Measurements from ENCODE around the gene C2CD4D.

Gene C2CD4D

DNA sequence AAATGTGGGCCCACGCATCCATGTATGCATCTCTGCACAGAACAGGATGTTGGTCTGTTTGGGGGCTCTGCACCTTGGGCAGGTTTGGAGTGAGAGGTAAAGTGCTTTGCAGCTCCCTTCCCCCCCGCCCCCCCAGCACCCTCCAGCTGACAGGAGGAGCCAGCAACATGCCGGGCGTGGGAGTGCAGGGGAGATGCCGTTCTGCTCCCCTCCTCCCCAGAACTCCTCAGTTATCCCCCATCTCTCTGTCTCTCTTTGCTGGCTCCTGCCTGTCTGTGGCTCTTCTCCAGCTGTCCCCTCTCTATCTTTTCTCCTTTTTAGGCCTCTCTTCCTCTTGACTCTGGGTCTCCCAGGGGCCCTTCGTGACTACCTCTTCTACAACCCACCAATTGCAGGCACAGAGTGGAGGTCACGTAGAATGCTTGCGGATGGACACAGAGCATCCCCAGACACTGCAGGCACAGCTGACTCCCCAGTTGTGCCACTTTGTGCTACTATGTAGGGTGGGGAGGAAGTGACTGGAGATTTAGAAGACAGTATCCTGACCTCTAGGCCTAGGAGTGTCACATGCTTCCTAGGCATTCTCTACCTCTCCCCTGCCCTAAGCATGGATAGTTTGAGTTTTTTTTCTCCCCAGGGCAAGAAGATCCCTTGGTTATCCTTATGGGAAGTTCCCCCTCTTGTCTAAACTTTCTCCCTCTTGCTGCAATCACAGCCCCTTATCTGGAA, 6.3 kb downstream of the C2CD4D start:
- Histone ChIP-seq H3K9ac (ENCODE audit: low read depth, low read length) (no peak overlapping the region), H3K4me1 (ENCODE audit: control insufficient read depth, insufficient read depth, low read length) (peaks cover 30% of the 10 kb centered on the region), H3K9me3 (ENCODE audit: control insufficient read depth, insufficient read depth, low read length) (no peaks in the 10 kb centered on the region), H3K36me3 (ENCODE audit: control insufficient read depth, insufficient read depth, low read length) (no peaks in the 10 kb centered on the region), H3K27ac (ENCODE audit: low read depth, low read length) (no peak overlapping the region), H3K4me3 (ENCODE audit: low read depth, low read length) (no peak overlapping the region), H3K27me3 (ENCODE audit: control insufficient read depth, insufficient read depth, low read length) (peaks cover 18% of the 10 kb centered on the region)

DNA sequence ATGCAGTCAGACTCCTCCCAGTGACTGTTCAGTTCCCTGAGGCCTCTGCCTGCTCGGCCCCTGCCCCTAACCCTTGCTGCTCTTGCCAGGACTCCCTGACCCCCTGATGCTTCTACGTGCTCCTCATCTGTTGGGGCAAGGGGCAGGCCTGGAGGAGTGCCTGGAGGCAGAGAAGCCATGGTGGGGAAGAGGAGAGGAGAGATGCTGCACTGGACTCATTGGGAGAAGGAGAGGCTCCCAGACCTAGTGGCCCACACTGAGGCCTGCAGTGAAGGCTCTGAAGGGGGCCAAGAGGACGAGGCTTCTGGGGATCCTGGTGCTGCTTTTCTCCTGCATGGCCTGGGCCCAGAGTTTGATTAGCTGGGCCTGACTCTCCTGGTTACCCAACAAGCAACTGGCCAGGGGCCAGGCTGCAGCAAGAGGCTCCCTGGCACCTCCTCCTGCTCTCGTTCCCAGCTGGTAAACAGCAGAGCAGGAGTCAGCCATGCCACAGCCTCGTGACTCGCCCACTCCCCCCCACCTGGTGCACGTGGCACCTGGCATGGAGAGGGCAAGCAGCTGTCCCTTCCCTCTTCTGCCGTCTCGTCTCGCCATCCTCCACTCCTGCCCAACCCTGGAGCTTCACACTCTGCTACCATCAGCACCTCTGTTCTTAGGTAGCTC, 7.2 kb downstream of the C2CD4D start:
- peaks cover 9% of the 10 kb centered on the region for H3K27me3 ChIP-seq (ENCODE audit: control insufficient read depth, insufficient read depth, low read length)
- no peak overlapping the region for H3K4me3 ChIP-seq (ENCODE audit: low read depth, low read length)
- H3K9ac ChIP-seq (ENCODE audit: low read depth, low read length) = no peak overlapping the region
- H3K4me1 ChIP-seq (ENCODE audit: control insufficient read depth, insufficient read depth, low read length) = peaks cover 24% of the 10 kb centered on the region
- H3K36me3 ChIP-seq (ENCODE audit: control insufficient read depth, insufficient read depth, low read length) = no peaks in the 10 kb centered on the region
- no peaks in the 10 kb centered on the region for H3K9me3 ChIP-seq (ENCODE audit: control insufficient read depth, insufficient read depth, low read length)
- no peak overlapping the region for H3K27ac ChIP-seq (ENCODE audit: low read depth, low read length)

DNA sequence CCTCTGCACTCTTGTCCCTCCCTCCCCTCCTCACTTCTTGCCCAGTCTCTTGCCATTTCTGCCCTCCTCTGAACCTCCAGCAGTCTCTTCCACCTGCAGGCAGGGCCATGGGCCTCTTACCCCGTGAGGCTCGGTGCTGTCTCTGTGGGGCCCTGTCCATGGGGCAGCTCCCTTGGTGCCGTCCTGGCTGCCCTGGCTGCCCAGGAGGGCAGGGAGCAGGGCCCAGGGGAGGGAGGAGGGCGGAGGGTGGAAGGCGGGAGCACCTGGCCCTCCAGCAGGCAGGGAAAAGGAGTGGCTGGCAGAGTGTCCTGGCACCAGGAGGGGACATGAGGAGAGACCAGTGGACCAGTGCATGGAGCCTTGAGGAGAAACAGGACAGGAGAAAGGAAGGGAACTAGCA, 8.0 kb downstream of the C2CD4D start, which contains the start of gene RORC:
TSS of gene RORC (minus strand) at position 198 of the 400 bp plus-strand sequence. CDS start at position 160, 38 bp downstream.
- H3K9me3 ChIP-seq (ENCODE audit: control insufficient read depth, insufficient read depth, low read length) = no peaks in the 10 kb centered on the region
- H3K9ac ChIP-seq (ENCODE audit: low read depth, low read length) = no peak within 1 kb of the TSS
- H3K27ac ChIP-seq (ENCODE audit: low read depth, low read length) = no peak within 1 kb of the TSS
- no peak within 1 kb of the TSS for H3K4me3 ChIP-seq (ENCODE audit: low read depth, low read length)
- H3K4me1 ChIP-seq (ENCODE audit: control insufficient read depth, insufficient read depth, low read length) = peaks cover 17% of the 10 kb centered on the region
- H3K36me3 ChIP-seq (ENCODE audit: control insufficient read depth, insufficient read depth, low read length) = no peaks in the 10 kb centered on the region
- H3K27me3 ChIP-seq (ENCODE audit: control insufficient read depth, insufficient read depth, low read length) = peaks cover under 1% of the 10 kb centered on the region; the same call in 1 of the 2 replicates

DNA sequence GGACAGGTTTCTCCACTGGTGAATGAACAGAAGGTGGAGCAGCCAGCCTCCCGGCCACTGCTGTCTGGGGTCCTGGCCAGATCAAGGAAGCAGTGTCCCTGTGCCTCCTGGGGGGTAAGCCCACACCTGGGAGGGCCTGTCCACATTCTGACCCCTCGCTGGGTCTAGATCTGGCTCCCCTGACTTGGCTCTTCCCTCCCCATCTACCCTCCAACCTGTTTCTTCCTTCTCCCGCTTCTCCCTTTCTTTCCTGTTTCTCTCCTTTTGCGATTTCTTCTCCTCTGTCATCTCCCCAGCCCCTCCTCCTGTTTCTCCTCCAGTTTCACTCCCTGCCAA, 8.4 kb downstream of the C2CD4D start:
- no peaks in the 10 kb centered on the region for H3K9me3 ChIP-seq (ENCODE audit: control insufficient read depth, insufficient read depth, low read length)
- H3K4me1 ChIP-seq (ENCODE audit: control insufficient read depth, insufficient read depth, low read length) = peaks cover 20% of the 10 kb centered on the region
- no peak overlapping the region for H3K4me3 ChIP-seq (ENCODE audit: low read depth, low read length)
- no peaks in the 10 kb centered on the region for H3K27me3 ChIP-seq (ENCODE audit: control insufficient read depth, insufficient read depth, low read length)
- no peak overlapping the region for H3K27ac ChIP-seq (ENCODE audit: low read depth, low read length)
- no peaks in the 10 kb centered on the region for H3K36me3 ChIP-seq (ENCODE audit: control insufficient read depth, insufficient read depth, low read length)
- no peak overlapping the region for H3K9ac ChIP-seq (ENCODE audit: low read depth, low read length)

DNA sequence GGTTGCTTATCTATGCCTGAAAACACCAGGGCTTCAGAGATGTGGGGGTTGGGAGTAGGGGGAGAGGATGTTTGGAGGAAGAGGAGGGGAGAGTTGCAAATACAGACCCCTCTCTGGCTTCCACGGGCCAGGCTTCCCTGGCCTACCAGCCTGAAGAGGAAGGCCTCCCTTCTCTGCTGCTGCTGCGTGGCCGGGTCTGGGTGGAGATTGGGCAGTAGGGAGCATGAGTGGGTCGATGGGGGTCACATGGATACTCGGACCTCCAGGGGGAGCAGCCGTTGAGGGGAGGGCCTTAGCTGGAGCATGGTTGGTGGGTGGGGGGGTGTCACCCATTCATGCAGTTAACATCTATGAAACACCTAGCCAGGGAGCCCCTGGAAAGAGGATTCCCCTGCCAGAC, 9.6 kb downstream of the C2CD4D start:
- Histone ChIP-seq H3K27ac (ENCODE audit: low read depth, low read length) (no peak overlapping the region), H3K9ac (ENCODE audit: low read depth, low read length) (no peak overlapping the region), H3K27me3 (ENCODE audit: control insufficient read depth, insufficient read depth, low read length) (no peaks in the 10 kb centered on the region), H3K4me3 (ENCODE audit: low read depth, low read length) (no peak overlapping the region), H3K9me3 (ENCODE audit: control insufficient read depth, insufficient read depth, low read length) (no peaks in the 10 kb centered on the region), H3K4me1 (ENCODE audit: control insufficient read depth, insufficient read depth, low read length) (peaks cover 29% of the 10 kb centered on the region), H3K36me3 (ENCODE audit: control insufficient read depth, insufficient read depth, low read length) (no peaks in the 10 kb centered on the region)

DNA sequence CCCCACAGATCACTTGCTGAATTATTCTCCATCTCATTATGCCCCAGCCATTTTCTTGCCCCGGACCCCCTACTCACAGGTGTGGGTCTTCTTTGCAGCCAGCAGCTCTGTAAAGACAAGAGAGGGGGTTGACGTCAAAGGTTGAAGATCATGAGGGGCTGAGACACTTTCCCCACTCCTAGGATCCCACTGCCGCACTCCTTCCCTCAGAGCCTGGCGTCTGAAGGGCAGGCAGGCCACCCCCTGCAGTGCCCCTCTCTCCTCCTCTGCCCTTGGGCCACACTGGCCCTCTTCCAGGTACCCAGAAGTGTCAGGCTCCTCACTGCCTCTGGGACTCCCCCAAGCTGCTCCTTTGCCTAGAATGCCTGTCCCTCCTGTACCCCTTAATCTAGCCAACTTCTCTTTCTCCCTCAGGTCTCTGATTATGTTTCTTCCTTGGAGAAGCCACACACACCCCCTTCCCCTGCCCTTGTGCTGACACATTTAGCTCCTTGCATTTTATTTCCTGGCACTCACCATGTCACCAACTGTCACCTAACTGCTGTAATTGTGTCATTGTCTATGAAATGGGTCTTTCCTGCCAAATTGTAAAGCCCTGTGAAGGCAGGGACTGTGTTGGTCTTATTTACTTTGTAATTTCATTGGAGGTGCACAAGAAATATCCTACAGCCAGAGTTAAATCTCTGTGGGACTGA, 10.1 kb downstream of the C2CD4D start:
- no peak overlapping the region for H3K9ac ChIP-seq (ENCODE audit: low read depth, low read length)
- no peak overlapping the region for H3K27ac ChIP-seq (ENCODE audit: low read depth, low read length)
- H3K36me3 ChIP-seq (ENCODE audit: control insufficient read depth, insufficient read depth, low read length) = no peaks in the 10 kb centered on the region
- peaks cover 29% of the 10 kb centered on the region for H3K4me1 ChIP-seq (ENCODE audit: control insufficient read depth, insufficient read depth, low read length)
- H3K27me3 ChIP-seq (ENCODE audit: control insufficient read depth, insufficient read depth, low read length) = no peaks in the 10 kb centered on the region
- H3K4me3 ChIP-seq (ENCODE audit: low read depth, low read length) = peak overlapping the region; percentile 45
- no peaks in the 10 kb centered on the region for H3K9me3 ChIP-seq (ENCODE audit: control insufficient read depth, insufficient read depth, low read length)

DNA sequence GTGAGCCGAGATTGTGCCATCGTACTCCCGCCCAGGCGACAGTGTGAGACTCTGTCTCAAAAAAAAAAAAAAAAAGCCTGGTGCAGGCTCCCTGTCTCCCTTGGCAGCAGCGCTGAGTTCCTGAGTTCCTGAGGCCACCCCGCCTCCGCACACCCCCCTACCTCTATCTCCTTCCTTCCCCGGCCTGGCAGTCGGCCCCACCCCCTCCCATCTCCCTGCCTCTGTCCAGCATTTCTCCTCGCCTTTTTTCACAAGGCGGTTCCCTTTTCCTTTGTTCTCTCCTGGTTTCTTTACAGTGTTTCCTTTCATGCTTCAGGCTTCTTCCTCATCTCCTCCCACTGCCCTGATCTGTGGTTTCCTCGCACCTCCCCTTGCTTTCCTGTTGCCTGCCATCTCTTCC, 10.7 kb downstream of the C2CD4D start:
- Histone ChIP-seq H3K4me1 (ENCODE audit: control insufficient read depth, insufficient read depth, low read length) (peaks cover 29% of the 10 kb centered on the region), H3K4me3 (ENCODE audit: low read depth, low read length) (peak overlapping the region; percentile 45), H3K9ac (ENCODE audit: low read depth, low read length) (no peak overlapping the region), H3K9me3 (ENCODE audit: control insufficient read depth, insufficient read depth, low read length) (no peaks in the 10 kb centered on the region), H3K36me3 (ENCODE audit: control insufficient read depth, insufficient read depth, low read length) (no peaks in the 10 kb centered on the region), H3K27me3 (ENCODE audit: control insufficient read depth, insufficient read depth, low read length) (no peaks in the 10 kb centered on the region), H3K27ac (ENCODE audit: low read depth, low read length) (no peak overlapping the region)

DNA sequence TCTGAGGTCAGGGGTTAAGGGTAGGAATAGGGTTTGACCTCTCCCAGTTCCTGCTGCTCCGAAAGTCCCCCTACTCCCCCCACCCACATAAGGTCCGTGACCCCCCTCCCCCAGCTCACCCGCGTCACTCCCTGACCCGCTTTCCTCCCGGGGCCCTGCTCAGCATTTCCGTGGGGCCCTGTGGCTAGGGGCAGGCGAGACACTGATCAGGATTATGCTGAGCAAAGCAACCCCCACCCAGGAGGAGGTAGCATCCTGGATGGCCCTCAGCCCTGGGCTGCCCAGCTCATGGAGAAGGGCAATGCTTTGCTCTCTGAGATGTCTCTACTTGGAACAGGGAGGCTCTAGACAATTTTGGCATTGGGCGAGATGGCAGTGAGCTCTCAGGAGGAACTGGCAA, 11.8 kb downstream of the C2CD4D start:
- no peak overlapping the region for H3K27ac ChIP-seq (ENCODE audit: low read depth, low read length)
- no peak overlapping the region for H3K9ac ChIP-seq (ENCODE audit: low read depth, low read length)
- H3K4me1 ChIP-seq (ENCODE audit: control insufficient read depth, insufficient read depth, low read length) = peaks cover 29% of the 10 kb centered on the region
- no peaks in the 10 kb centered on the region for H3K36me3 ChIP-seq (ENCODE audit: control insufficient read depth, insufficient read depth, low read length)
- H3K4me3 ChIP-seq (ENCODE audit: low read depth, low read length) = no peak overlapping the region
- no peaks in the 10 kb centered on the region for H3K27me3 ChIP-seq (ENCODE audit: control insufficient read depth, insufficient read depth, low read length)
- no peaks in the 10 kb centered on the region for H3K9me3 ChIP-seq (ENCODE audit: control insufficient read depth, insufficient read depth, low read length)

DNA sequence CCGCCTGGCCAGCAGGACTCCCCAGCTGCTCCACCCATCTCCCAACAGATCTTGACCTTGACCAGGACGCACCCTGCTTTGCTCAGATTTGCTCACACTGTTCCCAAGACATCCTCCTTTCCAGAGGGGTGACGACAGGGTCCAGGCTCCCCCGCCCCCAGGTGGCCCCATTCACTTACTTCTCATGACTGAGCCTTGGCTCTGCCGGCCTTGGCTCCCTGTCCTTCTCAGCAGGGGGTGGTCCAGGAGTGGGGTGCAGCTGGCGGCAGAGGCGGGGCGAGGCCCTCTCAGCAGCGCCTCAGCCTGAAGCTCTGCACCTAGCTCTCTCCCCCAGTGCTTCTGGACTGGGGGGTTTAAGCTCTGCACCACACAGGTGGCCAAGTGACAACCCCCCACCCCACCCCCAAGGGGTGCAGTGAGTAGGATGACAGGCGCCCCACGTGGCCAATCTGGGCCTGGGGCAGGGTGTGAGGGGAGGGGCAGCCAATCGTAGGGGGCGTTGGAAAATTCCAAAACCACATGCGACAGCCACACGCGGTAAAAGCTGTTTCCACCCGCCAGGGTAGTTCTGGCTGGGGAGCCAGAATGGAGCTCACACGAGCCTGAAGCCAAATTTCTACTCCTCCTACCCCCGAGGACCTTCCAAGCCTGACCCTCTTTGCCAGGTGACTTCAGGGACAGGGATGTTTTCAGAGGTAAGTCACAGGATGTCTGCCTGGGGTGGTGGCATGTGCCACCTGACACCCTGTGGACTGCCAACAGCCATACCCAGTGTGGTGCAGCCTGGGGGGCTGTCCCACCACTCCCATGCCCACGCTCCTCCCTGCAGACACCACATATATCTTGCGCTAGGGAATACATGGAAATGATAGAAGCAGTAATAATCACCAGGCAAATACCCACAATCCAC, 13.6 kb downstream of the C2CD4D start:
- Histone ChIP-seq H3K27me3 (ENCODE audit: control insufficient read depth, insufficient read depth, low read length) (0 out of 2 replicates have a peak, but pooled peaks cover 3% of the 10 kb centered on the region), H3K27ac (ENCODE audit: low read depth, low read length) (no peak overlapping the region), H3K36me3 (ENCODE audit: control insufficient read depth, insufficient read depth, low read length) (no peaks in the 10 kb centered on the region), H3K9me3 (ENCODE audit: control insufficient read depth, insufficient read depth, low read length) (no peaks in the 10 kb centered on the region), H3K9ac (ENCODE audit: low read depth, low read length) (no peak overlapping the region), H3K4me1 (ENCODE audit: control insufficient read depth, insufficient read depth, low read length) (peaks cover 30% of the 10 kb centered on the region), H3K4me3 (ENCODE audit: low read depth, low read length) (no peak overlapping the region)

DNA sequence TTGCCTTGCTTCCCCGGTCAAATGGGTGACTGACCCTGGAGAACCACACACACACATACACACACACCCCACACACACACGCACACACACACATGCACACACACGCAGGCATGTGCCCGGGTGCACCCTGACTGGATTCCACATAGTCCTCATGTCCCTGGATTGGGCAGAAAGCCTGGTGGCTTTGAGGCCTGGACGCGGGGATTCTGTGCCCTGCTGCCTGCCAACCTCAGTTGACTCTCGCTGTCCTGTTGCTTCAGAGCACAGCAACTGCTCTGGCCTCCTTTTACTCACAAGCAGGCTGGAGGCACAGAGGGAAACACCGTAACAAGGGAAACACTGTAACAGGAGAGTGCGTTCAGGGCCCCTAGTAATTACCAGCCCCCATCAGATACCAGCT, 14.4 kb downstream of the C2CD4D start:
- H3K9me3 ChIP-seq (ENCODE audit: control insufficient read depth, insufficient read depth, low read length) = no peaks in the 10 kb centered on the region
- H3K27me3 ChIP-seq (ENCODE audit: control insufficient read depth, insufficient read depth, low read length) = 0 out of 2 replicates have a peak, but pooled peaks cover 3% of the 10 kb centered on the region
- H3K27ac ChIP-seq (ENCODE audit: low read depth, low read length) = no peak overlapping the region
- H3K9ac ChIP-seq (ENCODE audit: low read depth, low read length) = no peak overlapping the region
- H3K4me3 ChIP-seq (ENCODE audit: low read depth, low read length) = no peak overlapping the region
- peaks cover 27% of the 10 kb centered on the region for H3K4me1 ChIP-seq (ENCODE audit: control insufficient read depth, insufficient read depth, low read length)
- H3K36me3 ChIP-seq (ENCODE audit: control insufficient read depth, insufficient read depth, low read length) = no peaks in the 10 kb centered on the region

All from HUES48 (cell line).